ES-I3 (cell line): Measurements from ENCODE around the gene UPF3B.
"Not testable (repeated sequence)": the region's sequence is repeated elsewhere in the genome, so short reads cannot be mapped to it uniquely, and the experiment has no call there.

Source experiments
- H3K36me3 ChIP-seq: 2 replicates; pipeline ENCODE4 v1.6.1; 2013; ENCODE audit warnings: mild to moderate bottlenecking, low read length, control low read depth, moderate library complexity; ENCODE audit not compliant: insufficient read depth
- H3K4me1 ChIP-seq: 2 replicates; pipeline ENCODE4 v1.6.1; 2013; ENCODE audit warnings: mild to moderate bottlenecking, control low read depth, low read length; ENCODE audit not compliant: insufficient read depth
- H3K9ac ChIP-seq: 2 replicates; pipeline ENCODE4 v1.6.1; 2013; ENCODE audit warnings: low read depth, mild to moderate bottlenecking, low read length, moderate library complexity
- H3K9me3 ChIP-seq: 2 replicates; pipeline ENCODE4 v1.6.1; 2013; ENCODE audit warnings: mild to moderate bottlenecking, low read length, moderate library complexity; ENCODE audit not compliant: control insufficient read depth, insufficient read depth

UPF3B gene

GRCh38 chrX:119852382-119853353 lies at the start of gene UPF3B:
TSS of gene UPF3B (minus strand) at chrX:119852963. CDS start at chrX:119852928, 35 bp downstream.
- Histone ChIP-seq H3K9me3 (no peaks in the 10 kb centered on the region), H3K9ac (peak within 1 kb of the TSS; percentile 97), H3K4me1 (no peaks in the 10 kb centered on the region), H3K36me3 (no peaks in the 10 kb centered on the region; the same call in 1 of the 2 replicates)

GRCh38 chrX:119900976-119901375 lies 48.2 kb upstream of the UPF3B start:
- H3K9me3 ChIP-seq = no peaks in the 10 kb centered on the region
- peaks cover 7% of the 10 kb centered on the region; the same call in 1 of the 2 replicates for H3K4me1 ChIP-seq
- no peaks in the 10 kb centered on the region for H3K36me3 ChIP-seq
- H3K9ac ChIP-seq = no peak overlapping the region

GRCh38 chrX:119899125-119899524 lies 46.4 kb upstream of the UPF3B start:
- Histone ChIP-seq H3K9ac (no peak overlapping the region), H3K36me3 (no peaks in the 10 kb centered on the region), H3K9me3 (no peaks in the 10 kb centered on the region), H3K4me1 (peaks cover 11% of the 10 kb centered on the region; the same call in 1 of the 2 replicates)

- peaks cover 14% of the 10 kb centered on the region; the same call in 1 of the 2 replicates for H3K4me1 ChIP-seq
- no peaks in the 10 kb centered on the region for H3K36me3 ChIP-seq
- no peak within 1 kb of the TSS for H3K9ac ChIP-seq
- no peaks in the 10 kb centered on the region for H3K9me3 ChIP-seq
Observed at GRCh38 chrX:119895843-119896326, 43.1 kb upstream of the UPF3B start, which contains the start of gene AKAP14. TSS of gene AKAP14 (plus strand) at chrX:119895893. CDS start at chrX:119903224, 7,331 bp downstream.

- H3K9ac ChIP-seq, H3K9me3 ChIP-seq, H3K36me3 ChIP-seq: not testable (repeated sequence)
- H3K4me1 ChIP-seq = peaks cover 12% of the 10 kb centered on the region; the same call in 1 of the 2 replicates
Observed at GRCh38 chrX:119891961-119892692, 39.4 kb upstream of the UPF3B start.

GRCh38 chrX:119890626-119891025 lies 37.9 kb upstream of the UPF3B start:
- H3K9ac ChIP-seq, H3K9me3 ChIP-seq, H3K36me3 ChIP-seq: not testable (repeated sequence)
- H3K4me1 ChIP-seq = peaks cover 10% of the 10 kb centered on the region; the same call in 1 of the 2 replicates

- peak overlapping the region; percentile 56; the same call in 1 of the 2 replicates for H3K9ac ChIP-seq
- H3K36me3 ChIP-seq = no peaks in the 10 kb centered on the region
- H3K9me3 ChIP-seq = no peaks in the 10 kb centered on the region
- H3K4me1 ChIP-seq = peaks cover 8% of the 10 kb centered on the region; the same call in 1 of the 2 replicates
Observed at GRCh38 chrX:119887721-119888425, 35.1 kb upstream of the UPF3B start.

GRCh38 chrX:119885554-119886428 lies 33.0 kb upstream of the UPF3B start:
- no peak overlapping the region for H3K9ac ChIP-seq
- H3K36me3 ChIP-seq = no peaks in the 10 kb centered on the region
- H3K4me1 ChIP-seq = 0 out of 2 replicates have a peak, but pooled peaks cover 6% of the 10 kb centered on the region
- H3K9me3 ChIP-seq = no peaks in the 10 kb centered on the region; the same call in 1 of the 2 replicates

- Histone ChIP-seq H3K4me1 (no peaks in the 10 kb centered on the region), H3K9ac (no peak overlapping the region), H3K9me3 (no peaks in the 10 kb centered on the region; the same call in 1 of the 2 replicates), H3K36me3 (no peaks in the 10 kb centered on the region)
Observed at GRCh38 chrX:119880552-119881437, 28.0 kb upstream of the UPF3B start.

GRCh38 chrX:119880076-119880475 lies 27.3 kb upstream of the UPF3B start:
- Histone ChIP-seq H3K9me3 (no peaks in the 10 kb centered on the region; the same call in 1 of the 2 replicates), H3K36me3 (no peaks in the 10 kb centered on the region), H3K4me1 (no peaks in the 10 kb centered on the region), H3K9ac (no peak overlapping the region)

GRCh38 chrX:119878740-119879139 lies 26.0 kb upstream of the UPF3B start:
- H3K36me3 ChIP-seq = no peaks in the 10 kb centered on the region
- no peak overlapping the region for H3K9ac ChIP-seq
- no peaks in the 10 kb centered on the region for H3K4me1 ChIP-seq
- no peaks in the 10 kb centered on the region; the same call in 1 of the 2 replicates for H3K9me3 ChIP-seq

- peak within 1 kb of the TSS; percentile 70 for H3K9ac ChIP-seq
- H3K36me3 ChIP-seq = no peaks in the 10 kb centered on the region
- H3K4me1 ChIP-seq = no peaks in the 10 kb centered on the region
- no peaks in the 10 kb centered on the region for H3K9me3 ChIP-seq
Observed at GRCh38 chrX:119871599-119872395, 19.0 kb upstream of the UPF3B start, which contains the start of the genes NDUFA1 and RNF113A. TSS of gene NDUFA1 (plus strand) at chrX:119871832. CDS start at chrX:119871912, 80 bp downstream. TSS of gene RNF113A (minus strand) at chrX:119871733. CDS start at chrX:119871613, 120 bp downstream.
